ENCODE data around the gene CAPN2.

CAPN2 gene

DNA sequence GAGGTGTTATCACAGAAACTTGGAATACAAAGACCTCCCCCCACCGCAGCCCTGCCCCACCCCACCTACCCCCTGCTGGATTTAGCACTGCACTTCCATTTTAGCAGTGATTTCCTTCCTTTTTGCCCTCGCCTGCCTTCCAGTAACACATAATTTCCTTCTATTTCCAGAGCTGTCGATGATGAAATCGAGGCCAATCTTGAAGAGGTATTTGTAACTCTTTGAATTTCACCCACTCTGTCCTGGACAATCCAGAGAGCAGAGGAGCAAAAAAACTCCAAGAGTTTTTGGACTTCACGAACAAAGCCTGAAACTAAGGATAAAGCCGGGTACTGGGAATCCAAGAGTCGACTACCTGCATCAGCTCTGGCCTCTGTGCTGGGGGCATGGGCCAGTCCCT lies 49.1 kb downstream of the CAPN2 start:
- no peak for DNase-seq

DNA sequence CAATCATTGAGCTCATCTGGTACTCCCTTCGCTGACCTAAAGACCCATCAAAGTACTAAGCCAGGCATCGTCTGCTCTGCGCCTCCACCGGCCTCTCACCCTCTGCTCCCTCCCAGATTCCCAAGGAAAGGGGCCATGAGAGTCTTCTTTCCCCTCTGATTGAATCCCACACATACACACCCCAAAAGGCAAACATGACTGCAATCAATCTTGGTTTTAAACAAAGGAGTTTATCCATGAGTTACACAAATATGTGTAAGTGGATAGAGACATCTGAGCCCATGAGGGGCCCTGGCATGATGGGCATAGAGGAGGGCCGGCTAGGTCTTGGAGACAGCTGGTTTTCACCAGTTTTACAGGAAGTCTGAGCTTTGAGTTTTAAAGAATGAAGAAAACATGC lies 50.9 kb downstream of the CAPN2 start:
- DNase-seq: no peak

DNA sequence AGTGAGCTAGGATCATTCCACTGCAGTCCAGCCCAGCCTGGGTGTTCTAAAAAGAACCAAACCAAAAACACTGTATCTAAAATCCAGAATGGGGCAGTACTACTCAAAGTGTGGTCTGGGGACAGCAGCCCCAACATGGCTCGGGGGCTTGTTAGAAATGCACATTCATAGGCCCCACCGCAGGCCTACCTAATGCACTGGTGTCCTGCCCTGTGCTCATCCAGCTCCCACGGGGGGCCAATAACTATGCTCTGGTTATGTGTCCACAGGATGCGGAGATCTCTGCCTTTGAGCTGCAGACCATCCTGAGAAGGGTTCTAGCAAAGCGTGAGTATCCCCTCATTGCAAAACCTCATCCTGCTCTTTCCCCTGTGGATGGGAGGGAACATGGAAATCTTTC lies 51.5 kb downstream of the CAPN2 start:
- DNase-seq: no peak

GRCh38 chr1:223765036-223765718 lies 52.8 kb downstream of the CAPN2 start:
- DNase-seq: no peak

- DNase-seq: no peak
Measured at GRCh38 chr1:223765719-223766340, 53.5 kb downstream of the CAPN2 start.

DNA sequence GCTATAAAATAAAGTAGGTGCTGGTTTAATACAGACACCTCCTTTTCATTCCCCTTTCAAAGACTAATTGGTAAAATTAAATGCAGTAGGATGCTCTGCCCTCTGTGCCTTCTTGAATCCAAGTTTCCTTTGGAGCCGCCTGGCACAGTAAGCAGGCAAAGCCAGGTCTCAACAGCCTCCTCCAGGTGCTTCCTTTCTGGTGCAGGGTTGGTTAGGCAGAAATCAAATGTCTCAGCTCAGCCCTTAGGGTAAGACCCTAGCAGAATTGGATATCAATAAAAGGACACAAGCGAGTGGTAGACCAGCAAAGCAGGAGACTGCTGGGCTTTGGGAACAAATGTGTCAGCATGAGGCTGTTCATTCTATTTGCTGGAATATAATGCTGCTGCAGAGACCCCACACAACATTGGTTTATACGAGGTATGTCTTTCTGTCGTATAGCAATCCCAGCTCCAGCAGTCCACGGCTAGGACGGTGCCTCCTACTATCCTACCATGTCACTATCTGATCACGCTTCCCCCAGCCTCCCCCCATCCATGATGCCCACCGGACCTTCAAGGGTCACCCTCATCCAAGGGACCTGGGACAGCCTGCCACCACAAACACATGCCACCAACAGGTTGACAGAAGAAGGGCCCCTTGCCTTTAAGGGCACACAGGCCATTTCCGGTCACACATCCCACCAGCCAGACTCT lies 58.4 kb downstream of the CAPN2 start:
- no peak for DNase-seq

GRCh38 chr1:223771469-223771813 lies 59.1 kb downstream of the CAPN2 start:
- DNase-seq: no peak

GRCh38 chr1:223771814-223772770 lies 59.8 kb downstream of the CAPN2 start:
- no peak for DNase-seq

GRCh38 chr1:223772771-223773160 lies 60.4 kb downstream of the CAPN2 start:
- no peak for DNase-seq

DNA sequence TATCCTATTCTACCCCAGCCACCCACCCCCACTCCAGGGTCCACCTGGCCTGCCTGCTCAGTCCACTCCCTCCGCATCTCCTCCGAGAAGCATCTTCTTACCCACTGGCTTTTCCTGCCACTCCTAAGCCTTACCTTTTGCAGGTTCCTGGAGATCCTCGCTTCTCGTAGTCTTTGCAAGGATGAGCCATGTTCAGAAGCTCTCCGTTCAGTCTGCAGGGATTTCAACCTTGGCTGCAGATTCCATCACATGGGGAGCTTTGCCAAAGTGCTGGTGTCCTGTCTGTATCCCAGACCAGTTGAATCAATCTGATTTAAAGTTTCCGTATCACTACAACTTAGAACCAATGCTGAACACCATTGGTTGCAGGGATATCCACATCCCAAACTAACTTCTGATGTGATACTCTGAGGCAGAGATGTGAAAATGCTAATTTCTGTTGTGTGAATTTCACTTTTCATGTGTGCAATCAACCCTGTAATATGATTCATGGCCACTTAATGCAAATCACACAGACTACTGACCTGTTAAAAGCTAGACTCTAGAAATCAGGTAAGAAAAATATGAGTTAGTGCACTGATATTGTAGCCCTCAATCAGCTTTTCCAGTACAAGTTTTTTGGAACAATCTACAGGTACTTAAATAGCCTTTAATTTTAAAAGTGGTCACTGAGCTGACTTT lies 61.9 kb downstream of the CAPN2 start:
- no peak for DNase-seq

DNA sequence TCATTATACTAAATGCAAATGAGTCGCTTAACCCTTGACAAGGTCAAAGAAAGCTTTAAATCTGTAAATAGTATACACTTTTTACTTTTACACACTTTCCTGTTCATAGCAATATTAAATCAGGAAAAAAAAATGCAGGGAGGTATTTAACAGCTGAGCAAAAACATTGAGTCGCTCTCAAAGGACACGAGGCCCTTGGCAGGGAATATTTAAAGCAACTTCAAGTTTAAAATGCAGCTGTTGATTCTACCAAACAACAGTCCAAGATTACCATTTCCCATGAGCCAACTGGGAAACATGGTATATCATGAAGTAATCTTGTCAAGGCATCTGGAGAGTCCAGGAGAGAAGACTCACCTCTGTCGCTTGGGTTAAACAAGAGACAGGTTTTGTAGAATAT lies 62.7 kb downstream of the CAPN2 start:
- no peak for DNase-seq

- DNase-seq: no peak
Measured at GRCh38 chr1:223775711-223776074, 63.4 kb downstream of the CAPN2 start.

- no peak for DNase-seq
Measured at GRCh38 chr1:223776075-223776814, 63.9 kb downstream of the CAPN2 start.

DNA sequence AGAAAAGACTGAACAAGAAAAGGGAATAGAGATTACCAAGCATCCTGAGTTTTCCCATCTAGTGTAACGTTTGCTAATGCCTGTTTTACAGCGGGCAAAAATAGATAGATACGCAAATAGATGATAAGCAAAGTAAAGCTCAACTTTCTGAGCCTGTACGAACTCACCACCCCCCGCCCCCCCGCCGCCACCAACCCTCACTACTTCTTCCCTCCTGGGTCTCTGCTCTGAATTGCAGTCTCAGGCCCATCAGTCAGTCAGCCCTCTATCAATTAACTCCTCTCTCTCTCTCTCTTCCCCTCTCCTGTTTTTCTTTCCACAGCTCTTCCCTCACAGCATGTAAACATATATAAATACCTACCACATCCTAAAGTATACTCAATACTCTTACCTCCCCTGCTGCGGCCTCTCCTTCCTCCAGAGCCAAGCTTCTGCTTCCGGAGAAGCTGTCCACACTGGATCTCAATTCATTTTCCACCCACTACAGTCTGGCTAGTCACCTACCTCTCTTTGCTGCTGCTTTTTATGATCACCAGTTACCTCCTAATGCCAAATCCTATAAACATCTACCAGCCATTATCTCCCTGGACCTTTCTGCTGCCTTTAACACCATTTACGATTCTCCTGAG lies 64.6 kb downstream of the CAPN2 start:
- no peak for DNase-seq

GRCh38 chr1:223780318-223780717 lies 68.0 kb downstream of the CAPN2 start:
- DNase-seq: no peak

DNA sequence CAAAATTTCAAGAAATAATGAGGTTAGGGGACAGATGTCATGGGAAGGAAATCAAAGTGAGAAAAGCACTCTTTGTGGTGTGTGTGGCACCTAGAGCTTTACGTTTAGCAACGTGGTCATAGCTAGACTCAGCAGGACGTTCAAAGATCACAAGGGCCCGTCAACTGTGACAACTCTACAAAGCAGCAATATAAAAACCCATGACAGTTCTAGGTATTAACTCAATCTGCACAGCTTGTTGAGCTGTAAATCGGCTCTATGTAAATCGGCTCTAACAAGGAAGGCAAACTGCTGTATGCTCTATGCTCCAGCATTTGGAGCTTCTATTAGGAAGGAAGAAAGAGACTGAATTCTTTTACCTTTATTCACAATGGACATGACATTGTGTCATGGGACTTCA lies 68.6 kb downstream of the CAPN2 start:
- DNase-seq: no peak

DNA sequence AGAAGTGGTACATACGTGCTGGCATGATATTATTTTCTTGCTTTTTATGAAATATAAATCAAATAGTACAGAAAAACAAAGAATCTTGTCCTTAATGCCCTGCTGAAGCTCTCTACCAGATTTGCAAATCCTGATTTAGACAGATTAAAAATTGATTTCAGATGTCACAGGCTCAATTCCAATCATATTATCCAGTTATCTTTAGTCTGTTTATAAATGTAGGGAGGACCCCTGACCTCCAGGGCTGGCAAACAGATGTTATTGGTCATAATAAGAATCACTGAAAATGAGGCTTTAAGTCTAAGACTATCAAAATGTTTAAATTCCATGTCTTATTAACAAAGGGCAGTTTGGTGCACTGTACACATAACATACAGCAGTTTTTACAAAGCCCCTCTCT lies 71.3 kb downstream of the CAPN2 start:
- DNase-seq: no peak

- DNase-seq: no peak
Measured at GRCh38 chr1:223784541-223784940, 72.2 kb downstream of the CAPN2 start.

- DNase-seq: no peak
Measured at GRCh38 chr1:223785808-223786207, 73.5 kb downstream of the CAPN2 start.

- DNase-seq: no peak
Measured at GRCh38 chr1:223788746-223789415, 76.5 kb downstream of the CAPN2 start.

- DNase-seq: no peak
Measured at GRCh38 chr1:223792046-223792445, 79.7 kb downstream of the CAPN2 start.

Data from MV-4-11 (cell line).